Body of pancreas (tissue), 4 donors: ENCODE measurements around the gene PPP2R5B. TPM values are rescaled to one million over a fixed set of nuclear protein-coding genes. Genes with fewer than 3 reads are reported as not detected.
A peak's percentile ranks its signal among the peaks of the same experiment; 100 is the strongest.

ENCODE experiments used
- ATAC-seq: fragments of 150-250 bp; one replicate; pipeline ENCODE4 v1.9.1; 2016
- DNase-seq, 4 donors: peaks; one replicate each; pipeline ENCODE4 v3.0.0-alpha.2; 2019
- H3K27ac ChIP-seq, 4 donors: fragments of 200-600 bp; sonication (generic); 1 replicate in 3 of 4; 2 replicates in 1 of 4; pipeline versions ENCODE4 v1.5.1 to v1.6.1; 2016 to 2019; ENCODE audit warnings: mild to moderate bottlenecking in 1 of 4, mixed read lengths in 1 of 4, moderate library complexity in 1 of 4
- H3K27me3 ChIP-seq, 2 donors: fragments of 200-600 bp; sonication (generic); one replicate each; pipeline ENCODE4 v1.6.0; 2016; ENCODE audit warnings: mild to moderate bottlenecking in 1 of 2
- H3K36me3 ChIP-seq, 2 donors: fragments of 200-600 bp; sonication (generic); replicated peaks in 1 of 2; 2 replicates each; pipeline ENCODE4 v1.5.1; 2016; ENCODE audit warnings: low read depth in 2 of 2; ENCODE audit not compliant: insufficient read depth in 1 of 2
- H3K4me1 ChIP-seq: fragments of 200-600 bp; sonication (generic); one replicate; pipeline ENCODE4 v1.6.0; 2016
- H3K4me3 ChIP-seq, 2 donors: fragments of 200-600 bp; sonication (generic); 1 replicate in 1 of 2; 2 replicates in 1 of 2; pipeline ENCODE4 v1.5.1; 2016 to 2019
- H3K9me3 ChIP-seq, 3 donors: fragments of 200-600 bp; sonication (generic); 1 replicate in 2 of 3; 2 replicates in 1 of 3; pipeline ENCODE4 v1.5.1; 2016
- CTCF ChIP-seq, 7 experiments: fragments of 450-650 bp in 4 of 7; fragments of 200-600 bp in 3 of 7; sonication (generic) in 3 of 7; IDR thresholded peaks; one replicate each; pipeline ENCODE4 v1.5.1; 2016 to 2019; ENCODE audit warnings: antibody characterized with exemption in 7 of 7
- POLR2A ChIP-seq, 3 donors: fragments of 450-650 bp; IDR thresholded peaks; one replicate each; pipeline ENCODE4 v1.6.1; 2016; ENCODE audit warnings: antibody characterized with exemption in 3 of 3, mild to moderate bottlenecking in 2 of 3
- WGBS, 2 donors: methylation state at CpG; one replicate each; pipeline ENCODE4 v1.1.5; 2017; 5-methylcytosine and 5-hydroxymethylcytosine counted together
- intact Hi-C: fragments of 100-400 bp; cut with DNase I; formaldehyde crosslinking; loops from one replicate; pipeline ENCODE4 v1.15.1; 2023
- total RNA-seq, 2 donors: library from RNA; depleted of rRNA; stranded (reverse); fragments of >200 nt; gene quantifications; one replicate each; pipeline ENCODE4 v1.1.0, GENCODE V29; 2016

Gene PPP2R5B
- total RNA-seq, 2 donors from 2014 or later = 12.7 to 35.6 TPM

DNA sequence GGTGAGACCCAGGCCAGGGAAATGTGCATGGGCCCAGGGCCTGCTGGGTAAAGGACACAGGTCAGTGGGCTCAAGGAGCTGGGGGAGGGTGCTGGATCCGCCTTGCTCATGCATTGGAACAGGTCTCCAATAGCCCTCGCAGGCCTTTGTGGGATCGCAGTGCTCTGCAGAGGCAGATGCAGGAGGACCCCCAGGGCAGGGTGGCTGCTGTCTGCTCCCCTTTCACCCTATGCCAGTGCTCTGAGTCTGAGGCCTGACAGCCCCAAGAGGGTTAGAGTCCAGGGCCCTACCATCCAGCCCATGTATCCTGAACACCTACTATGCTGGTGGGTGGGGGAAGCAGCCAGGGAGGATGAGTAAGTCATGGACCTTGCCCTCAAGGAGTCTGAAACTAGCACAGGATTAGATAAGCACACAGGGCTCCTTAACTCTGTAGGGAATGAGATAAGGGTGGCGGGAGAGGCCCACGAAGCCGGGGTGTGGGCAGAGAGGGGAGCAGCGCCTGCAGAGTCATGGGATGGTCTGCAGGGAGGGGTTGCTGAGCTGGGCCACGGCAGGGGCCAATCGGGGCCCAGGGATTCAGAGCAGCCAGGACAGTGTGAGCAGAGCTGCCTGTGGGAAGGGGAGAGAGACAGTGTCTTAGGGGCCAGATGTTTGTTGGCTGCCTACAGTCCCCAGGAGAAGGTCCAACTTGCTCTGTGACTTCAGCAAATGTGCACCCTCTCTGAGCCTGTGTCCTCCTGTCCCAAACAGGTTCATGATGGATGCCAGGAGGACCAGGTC lies 35.6 kb upstream of the PPP2R5B start:
- H3K9me3 ChIP-seq = no peaks in the 10 kb centered on the region
- peak overlapping the region in 3 of 4 donors; percentile 53 to 64 (median 62) for H3K27ac ChIP-seq
- WGBS, 2 donors = 32 to 43% methylated on average over 9 of the region's 9 CpGs
- ATAC-seq (no peak), DNase-seq (peak in 2 of 4 donors; percentile 33)
- no peak overlapping the region for H3K4me3 ChIP-seq
- no peaks in the 10 kb centered on the region for H3K27me3 ChIP-seq
- no peaks in the 10 kb centered on the region for H3K36me3 ChIP-seq
- intact Hi-C loops = no loop called here
- peak in 2 of 3 donors; percentile 13 for TF ChIP-seq POLR2A (IDR thresholded peaks at IDR 0.05)
- TF ChIP-seq CTCF (IDR thresholded peaks at IDR 0.05) = no peak
- H3K4me1 ChIP-seq = peaks cover 64% of the 10 kb centered on the region

DNA sequence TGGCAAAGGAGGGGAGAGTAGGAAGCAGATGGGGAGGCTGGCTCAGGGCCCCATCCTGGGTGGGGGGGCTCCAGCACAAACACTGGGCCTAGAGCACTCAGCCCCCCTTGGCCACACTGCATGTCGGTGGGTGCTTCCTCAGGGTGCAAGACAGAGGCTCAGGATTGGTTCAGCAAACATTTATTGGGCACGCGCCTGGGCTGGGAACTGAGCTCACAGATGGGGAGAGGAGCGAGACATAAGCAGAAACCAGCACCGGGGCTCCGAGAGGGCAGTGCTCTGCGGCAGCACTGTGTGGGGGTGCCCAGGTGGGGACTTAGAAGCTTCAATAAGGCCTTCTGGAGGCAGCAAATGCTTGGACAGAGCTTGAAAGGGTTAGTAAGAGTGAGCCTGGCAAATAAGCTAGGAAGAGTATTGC lies 34.0 kb upstream of the PPP2R5B start:
- Histone ChIP-seq H3K4me3 (no peak overlapping the region), H3K27me3 (no peaks in the 10 kb centered on the region), H3K36me3 (no peaks in the 10 kb centered on the region), H3K4me1 (peaks cover 72% of the 10 kb centered on the region), H3K9me3 (no peaks in the 10 kb centered on the region), H3K27ac (peak overlapping the region in 2 of 4 donors; percentile 17 to 84)
- ATAC-seq = no peak
- WGBS, 2 donors = 84 to 94% methylated on average over 7 of the region's 7 CpGs
- TF ChIP-seq POLR2A (IDR thresholded peaks at IDR 0.05) (no peak), CTCF (IDR thresholded peaks at IDR 0.05) (no peak)
- no peak for DNase-seq
- intact Hi-C loops = no loop called here

DNA sequence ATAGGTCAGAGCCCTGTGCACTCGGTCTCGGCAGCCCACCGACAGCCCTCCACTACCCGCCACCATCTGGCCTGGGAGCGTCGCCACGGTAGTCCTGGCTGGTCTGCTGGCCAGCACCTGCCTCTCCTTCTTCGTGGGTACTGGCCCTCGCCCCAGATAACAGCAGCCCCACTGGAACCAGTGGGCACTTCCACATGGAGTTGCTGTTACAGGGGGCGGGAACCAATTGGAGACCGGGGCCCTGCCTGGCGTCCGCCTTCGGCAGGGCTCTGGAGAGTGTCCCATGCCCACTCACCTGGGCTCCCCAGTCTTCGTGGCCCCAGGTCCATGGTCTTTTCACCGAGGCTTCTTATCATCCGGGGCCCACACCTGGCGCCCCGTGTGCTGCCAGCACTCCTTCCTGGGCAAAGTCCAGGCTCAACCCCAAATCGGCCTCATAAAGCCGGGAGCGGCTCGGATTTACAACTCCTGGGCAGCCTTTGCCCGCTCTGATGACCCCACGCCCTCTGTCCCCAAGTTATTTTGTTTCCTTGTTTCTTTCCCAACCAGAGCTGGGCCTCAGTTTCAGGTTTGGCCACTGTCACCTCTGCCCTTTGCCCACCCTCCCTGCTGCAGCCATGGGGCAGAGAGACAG lies 33.2 kb upstream of the PPP2R5B start:
- Histone ChIP-seq H3K9me3 (no peaks in the 10 kb centered on the region), H3K27ac (peak overlapping the region in 3 of 4 donors; percentile 84 to 91 (median 87)), H3K4me3 (no peak overlapping the region), H3K27me3 (no peaks in the 10 kb centered on the region), H3K36me3 (no peaks in the 10 kb centered on the region), H3K4me1 (peaks cover 72% of the 10 kb centered on the region)
- intact Hi-C loops = no loop called here
- ATAC-seq = no peak
- TF ChIP-seq POLR2A (IDR thresholded peaks at IDR 0.05) (no peak), CTCF (IDR thresholded peaks at IDR 0.05) (no peak)
- 38 to 40% methylated on average over 15 to 25 of the region's 25 CpGs for WGBS, 2 donors
- DNase-seq = peak in 3 of 4 donors; percentile 40 to 63 (median 46)

DNA sequence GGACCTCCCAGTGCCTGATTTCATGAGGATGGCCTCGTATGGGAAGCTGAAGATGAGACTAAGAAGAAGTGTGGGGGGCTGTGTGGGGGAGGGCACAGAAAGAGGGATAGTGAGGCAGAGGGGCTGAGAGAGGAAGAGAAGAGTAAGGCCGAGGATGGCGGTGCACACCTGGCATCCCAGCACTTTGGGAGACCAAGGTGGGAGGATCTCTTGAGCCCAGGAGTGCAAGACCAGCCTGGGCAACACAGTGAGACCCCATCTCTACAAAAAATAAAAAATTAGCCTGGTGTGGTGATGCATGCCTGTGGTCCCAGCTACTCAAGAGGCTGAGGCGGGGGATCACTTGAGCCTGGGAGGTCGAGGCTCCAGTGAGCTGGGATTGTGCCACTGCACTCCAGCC lies 32.6 kb upstream of the PPP2R5B start:
- DNase-seq = no peak
- intact Hi-C loops = no loop called here
- WGBS, 2 donors = 54 to 57% methylated on average over 5 of the region's 5 CpGs
- Histone ChIP-seq H3K9me3 (no peaks in the 10 kb centered on the region), H3K27ac (peak overlapping the region in 3 of 4 donors; percentile 84 to 91 (median 87)), H3K27me3 (no peaks in the 10 kb centered on the region), H3K4me1 (peaks cover 72% of the 10 kb centered on the region), H3K4me3 (peak overlapping the region in 1 of 2 donors; percentile 14), H3K36me3 (peaks cover 0 to 2% of the 10 kb centered on the region in 2 donors)
- ATAC-seq = no peak
- TF ChIP-seq POLR2A (IDR thresholded peaks at IDR 0.05) (no peak), CTCF (IDR thresholded peaks at IDR 0.05) (no peak)
